OCI-LY1 (cell line): ENCODE results near the gene B3GNT9.

Experiments
- H2AFZ ChIP-seq: fragments of 200-600 bp; sonication (generic), shearing (Covaris generic); 2 replicates; pipeline ENCODE4 v1.6.0; 2014; ENCODE audit warnings: antibody characterized with exemption, mild to moderate bottlenecking, low read length
- H3F3A ChIP-seq: fragments of 200-600 bp; sonication (generic), shearing (Covaris generic); 2 replicates; pipeline ENCODE4 v1.6.0; 2014; ENCODE audit warnings: mild to moderate bottlenecking, antibody characterized with exemption, low read length, moderate library complexity; ENCODE audit not compliant: insufficient read depth
- H3K27ac ChIP-seq: fragments of 200-600 bp; sonication (generic); 2 replicates; pipeline ENCODE4 v1.5.1; 2014; ENCODE audit warnings: low read length, mixed run types, mild to moderate bottlenecking, low read depth; ENCODE audit not compliant: poor library complexity, severe bottlenecking
- H3K27me3 ChIP-seq: fragments of 200-600 bp; sonication (generic); 2 replicates; pipeline ENCODE4 v1.6.0; 2014; ENCODE audit warnings: antibody characterized with exemption, mild to moderate bottlenecking, low read length, moderate library complexity; ENCODE audit not compliant: insufficient read depth
- H3K36me3 ChIP-seq: fragments of 200-600 bp; sonication (generic); 2 replicates; pipeline ENCODE4 v1.6.1; 2014; ENCODE audit warnings: mild to moderate bottlenecking, antibody characterized with exemption, low read length, moderate library complexity, mixed read lengths; ENCODE audit not compliant: insufficient read depth
- H3K4me1 ChIP-seq: fragments of 200-600 bp; sonication (generic); 2 replicates; pipeline ENCODE4 v1.5.1; 2014; ENCODE audit warnings: mild to moderate bottlenecking, low read length, moderate library complexity; ENCODE audit not compliant: insufficient read depth, severe bottlenecking
- H3K4me2 ChIP-seq: fragments of 200-600 bp; sonication (generic), shearing (Covaris generic); 2 replicates; pipeline ENCODE4 v1.6.1; 2014; ENCODE audit warnings: low read length
- H3K4me3 ChIP-seq: fragments of 200-600 bp; sonication (generic); 2 replicates; pipeline ENCODE4 v1.5.1; 2014; ENCODE audit warnings: low read length, low read depth, mild to moderate bottlenecking, mixed read lengths; ENCODE audit not compliant: poor library complexity, severe bottlenecking
- H3K79me2 ChIP-seq: fragments of 200-600 bp; shearing (Covaris generic); 2 replicates; pipeline ENCODE4 v1.6.1; 2016; ENCODE audit warnings: mixed run types, low read length, mixed read lengths; ENCODE audit not compliant: insufficient read depth
- H3K9ac ChIP-seq: fragments of 200-600 bp; sonication (generic), shearing (Covaris generic); 2 replicates; pipeline ENCODE4 v1.6.1; 2014; ENCODE audit warnings: mild to moderate bottlenecking, low read length, mixed read lengths
- H3K9me2 ChIP-seq: fragments of 200-600 bp; sonication (generic), shearing (Covaris generic); 2 replicates; pipeline ENCODE4 v1.6.1; 2014; ENCODE audit warnings: low read depth, mild to moderate bottlenecking, low read length, mixed read lengths
- H3K9me3 ChIP-seq: fragments of 200-600 bp; shearing (Covaris generic); 2 replicates; pipeline ENCODE4 v1.6.1; 2014; ENCODE audit warnings: low read length, mixed read lengths
- H4K20me1 ChIP-seq: fragments of 200-600 bp; sonication (generic), shearing (Covaris generic); 2 replicates; pipeline ENCODE4 v1.6.0; 2016; ENCODE audit warnings: mild to moderate bottlenecking, low read length; ENCODE audit not compliant: insufficient read depth
- CTCF ChIP-seq: fragments of 200-600 bp; sonication (generic), shearing (Covaris generic); IDR thresholded peaks from 2 replicates; pipeline ENCODE4 v1.5.1; 2017; ENCODE audit warnings: mild to moderate bottlenecking, antibody characterized with exemption, low read length, moderate library complexity, mixed read lengths
- EZH2 ChIP-seq: fragments of 200-600 bp; sonication (generic), shearing (Covaris generic); IDR thresholded peaks from 2 replicates; pipeline ENCODE4 v1.8.0; 2017; ENCODE audit warnings: borderline replicate concordance, mixed run types, mild to moderate bottlenecking, antibody characterized with exemption, low read length, moderate library complexity, mixed read lengths

The B3GNT9 gene

GRCh38 chr16:67169011-67169451 is 18.2 kb upstream of the B3GNT9 start:
- no peak for TF ChIP-seq CTCF
- TF ChIP-seq EZH2: no peak
- no peaks in the 10 kb centered on the region for H4K20me1 ChIP-seq
- H3K4me1 ChIP-seq: peaks cover 18% of the 10 kb centered on the region
- no peaks in the 10 kb centered on the region for H3K36me3 ChIP-seq
- no peak overlapping the region for H3K4me3 ChIP-seq
- no peaks in the 10 kb centered on the region for H3K9me2 ChIP-seq
- no peaks in the 10 kb centered on the region; the same call in 1 of the 2 replicates for H3K27me3 ChIP-seq
- no peak overlapping the region for H3K27ac ChIP-seq
- H3K4me2 ChIP-seq: no peak overlapping the region
- no peaks in the 10 kb centered on the region for H3K79me2 ChIP-seq
- H2AFZ ChIP-seq: no peak overlapping the region
- H3K9me3 ChIP-seq: no peaks in the 10 kb centered on the region
- H3K9ac ChIP-seq: no peak overlapping the region
- no peaks in the 10 kb centered on the region for H3F3A ChIP-seq

GRCh38 chr16:67167588-67167987 is 16.8 kb upstream of the B3GNT9 start:
- no peak overlapping the region for H3K9ac ChIP-seq

GRCh38 chr16:67166598-67167168 is 15.9 kb upstream of the B3GNT9 start:
- H3K4me1 ChIP-seq: peaks cover 24% of the 10 kb centered on the region
- H3K9me2 ChIP-seq: no peaks in the 10 kb centered on the region
- no peak overlapping the region for H3K4me2 ChIP-seq
- no peaks in the 10 kb centered on the region for H3F3A ChIP-seq
- TF ChIP-seq CTCF: no peak
- no peak for TF ChIP-seq EZH2
- no peak overlapping the region for H3K9ac ChIP-seq
- H3K9me3 ChIP-seq: no peaks in the 10 kb centered on the region
- H3K27me3 ChIP-seq: no peaks in the 10 kb centered on the region; the same call in 1 of the 2 replicates
- H4K20me1 ChIP-seq: no peaks in the 10 kb centered on the region
- no peak overlapping the region for H3K27ac ChIP-seq
- no peaks in the 10 kb centered on the region for H3K36me3 ChIP-seq
- H3K4me3 ChIP-seq: no peak overlapping the region
- no peaks in the 10 kb centered on the region for H3K79me2 ChIP-seq
- no peak overlapping the region for H2AFZ ChIP-seq

More at GRCh38 chr16:67167588-67167987, 16.8 kb upstream of the B3GNT9 start:
- Histone ChIP-seq H3K4me1 (peaks cover 24% of the 10 kb centered on the region), H3K4me3 (no peak overlapping the region), H3K27ac (no peak overlapping the region), H3F3A (no peaks in the 10 kb centered on the region), H3K79me2 (no peaks in the 10 kb centered on the region), H2AFZ (no peak overlapping the region), H3K4me2 (no peak overlapping the region), H3K9me2 (no peaks in the 10 kb centered on the region), H3K9me3 (no peaks in the 10 kb centered on the region), H3K27me3 (no peaks in the 10 kb centered on the region; the same call in 1 of the 2 replicates), H4K20me1 (no peaks in the 10 kb centered on the region), H3K36me3 (no peaks in the 10 kb centered on the region)
- TF ChIP-seq EZH2 (no peak), CTCF (no peak)
